NCI-H2196 (cell line): Measurements from ENCODE around the gene SLC49A3.
"Not testable (repeated sequence)": the region's sequence is repeated elsewhere in the genome, so short reads cannot be mapped to it uniquely, and the experiment has no call there.

Experiments
- DNase-seq: peaks from one replicate; lab custom pipeline; 2025; ENCODE audit not compliant: unreplicated experiment; lab: John Stamatoyannopoulos, UW

Gene SLC49A3

GRCh38 chr4:688854-689681 lies at the start of gene SLC49A3:
SLC49A3 (minus strand) TSS chr4:689151; CDS start chr4:689127, 24 bp downstream.
- no peak for DNase-seq

GRCh38 chr4:736561-736960 lies 47.6 kb upstream of the SLC49A3 start:
- DNase-seq = not testable (repeated sequence)

GRCh38 chr4:735583-735982 lies 46.6 kb upstream of the SLC49A3 start:
- no peak for DNase-seq

- no peak for DNase-seq
Measured at GRCh38 chr4:734951-735350, 46.0 kb upstream of the SLC49A3 start.

- DNase-seq = no peak
Measured at GRCh38 chr4:734075-734474, 45.1 kb upstream of the SLC49A3 start.

- no peak for DNase-seq
Measured at GRCh38 chr4:733631-733980, 44.7 kb upstream of the SLC49A3 start.

GRCh38 chr4:732911-733630 lies 44.1 kb upstream of the SLC49A3 start:
- DNase-seq = no peak

GRCh38 chr4:732486-732885 lies 43.5 kb upstream of the SLC49A3 start:
- no peak for DNase-seq

GRCh38 chr4:731954-732353 lies 43.0 kb upstream of the SLC49A3 start:
- not testable (repeated sequence) for DNase-seq

- DNase-seq = not testable (repeated sequence)
Measured at GRCh38 chr4:730946-731904, 42.3 kb upstream of the SLC49A3 start.

GRCh38 chr4:730511-730910 lies 41.6 kb upstream of the SLC49A3 start:
- DNase-seq = no peak

GRCh38 chr4:729336-730315 lies 40.7 kb upstream of the SLC49A3 start:
- DNase-seq = no peak

- DNase-seq = no peak
Measured at GRCh38 chr4:727576-727975, 38.6 kb upstream of the SLC49A3 start.

GRCh38 chr4:726838-727237 lies 37.9 kb upstream of the SLC49A3 start:
- DNase-seq = no peak

- no peak for DNase-seq
Measured at GRCh38 chr4:726235-726787, 37.4 kb upstream of the SLC49A3 start.

- DNase-seq = no peak
Measured at GRCh38 chr4:725391-726234, 36.7 kb upstream of the SLC49A3 start.

GRCh38 chr4:723751-724530 lies 35.0 kb upstream of the SLC49A3 start:
- no peak for DNase-seq

- DNase-seq = no peak
Measured at GRCh38 chr4:722851-723360, 34.0 kb upstream of the SLC49A3 start.
